Mucosa of descending colon (tissue), 3 donors: ENCODE results near the gene SUPT4H1. TPM values are rescaled to one million over a fixed set of nuclear protein-coding genes. Genes with fewer than 3 reads are reported as not detected.

Experiments used
- ATAC-seq: fragments of 200-7000 bp; cut with Tn5 transposase; one replicate; pipeline ENCODE4 v1.9.1; 2020; ENCODE audit warnings: mild to moderate bottlenecking, moderate library complexity
- DNase-seq, 3 donors: peaks; one replicate each; pipeline ENCODE4 v3.0.0-alpha.2; 2020
- H3K36me3 ChIP-seq: fragments of 200-600 bp; one replicate; pipeline ENCODE4 v1.8.0; 2021; ENCODE audit warnings: low read depth, mild to moderate bottlenecking
- H3K4me1 ChIP-seq: fragments of 200-600 bp; one replicate; pipeline ENCODE4 v1.8.0; 2021; ENCODE audit warnings: low read depth, mild to moderate bottlenecking
- H3K4me3 ChIP-seq: fragments of 200-600 bp; one replicate; pipeline ENCODE4 v1.8.0; 2021; ENCODE audit warnings: mild to moderate bottlenecking
- H3K9me3 ChIP-seq: fragments of 200-600 bp; one replicate; pipeline ENCODE4 v1.8.0; 2021; ENCODE audit warnings: mild to moderate bottlenecking
- CTCF ChIP-seq: fragments of 200-600 bp; IDR thresholded peaks from one replicate; pipeline ENCODE4 v1.8.0; 2022; ENCODE audit warnings: antibody characterized with exemption, mild to moderate bottlenecking
- intact Hi-C, 2 donors: fragments of 100-400 bp; cut with DNase I in 1 of 2; cut with micrococcal nuclease in 1 of 2; formaldehyde crosslinking; loops; one replicate each; pipeline versions ENCODE4 v1.11.0 to v1.11.1; 2022; cut with DNase I, micrococcal nuclease
- total RNA-seq, 3 donors: library from RNA; stranded (reverse); fragmentation: NEBNext Ultra II Directional in 2 of 3; extraction: Animal tissue kit (Norgen Biotek cat#: 25700) in 2 of 3; gene quantifications; one replicate each; pipeline versions ENCODE4 v1.2.1 to v1.2.4, GENCODE V29; 2021 to 2023
- donor health status: DM: no; HTN: no; CAD: no; lungs with moderate emphysema.
- donor health status: DM: no; HTN: no; CAD: no.
- donor health status: DM: no; HTN: yes; CAD: no.

Gene SUPT4H1
- total RNA-seq, 3 donors from 2014 or later = 57.9 to 79.5 (median 68.9) TPM

- DNase-seq = peak; percentile 59 to 60 (median 60)
- TF ChIP-seq CTCF = no peak
- no peaks in the 10 kb centered on the region for H3K36me3 ChIP-seq
- intact Hi-C loops = loop anchor here in 1 of 2 donors (10.0 kb wide), 1 partner anchor 62 kb away; the partner anchor contains the start of gene RNF43
- H3K9me3 ChIP-seq = no peaks in the 10 kb centered on the region
- peak; percentile 60 for ATAC-seq
- H3K4me3 ChIP-seq = peak overlapping the region; percentile 40
- peaks cover 13% of the 10 kb centered on the region for H3K4me1 ChIP-seq
Measured at GRCh38 chr17:58352596-58353388, 791 bp upstream of the SUPT4H1 start.

- DNase-seq (no peak), ATAC-seq (no peak)
- intact Hi-C loops = loop anchor here in 1 of 2 donors (10.0 kb wide), 1 partner anchor 64 kb away; the partner anchor contains the start of gene RNF43
- no peaks in the 10 kb centered on the region for H3K9me3 ChIP-seq
- peaks cover 5% of the 10 kb centered on the region for H3K36me3 ChIP-seq
- peak overlapping the region; percentile 40 for H3K4me3 ChIP-seq
- peaks cover 13% of the 10 kb centered on the region for H3K4me1 ChIP-seq
- no peak for TF ChIP-seq CTCF
Measured at GRCh38 chr17:58351182-58351581, 819 bp downstream of the SUPT4H1 start.

- intact Hi-C loops = no loop called here
- Histone ChIP-seq H3K9me3 (no peaks in the 10 kb centered on the region), H3K4me3 (no peak overlapping the region), H3K36me3 (peaks cover 5% of the 10 kb centered on the region), H3K4me1 (peaks cover 3% of the 10 kb centered on the region)
- DNase-seq (no peak), ATAC-seq (no peak)
- TF ChIP-seq CTCF = no peak
Measured at GRCh38 chr17:58348038-58348437, 4.0 kb downstream of the SUPT4H1 start.

GRCh38 chr17:58345500-58345899, 6.5 kb downstream of the SUPT4H1 start:
- H3K9me3 ChIP-seq = no peaks in the 10 kb centered on the region
- ATAC-seq = no peak
- H3K4me1 ChIP-seq = no peaks in the 10 kb centered on the region
- DNase-seq = no peak
- H3K4me3 ChIP-seq = no peak overlapping the region
- TF ChIP-seq CTCF = no peak
- H3K36me3 ChIP-seq = peaks cover 5% of the 10 kb centered on the region
- intact Hi-C loops = no loop called here

- intact Hi-C loops = no loop called here
- Histone ChIP-seq H3K4me1 (no peaks in the 10 kb centered on the region), H3K36me3 (peaks cover 5% of the 10 kb centered on the region), H3K9me3 (no peaks in the 10 kb centered on the region), H3K4me3 (no peak overlapping the region)
- ATAC-seq = peak; percentile 71
- no peak for DNase-seq
- TF ChIP-seq CTCF = no peak
Measured at GRCh38 chr17:58344791-58345157, 7.2 kb downstream of the SUPT4H1 start.
